ENCODE measurements around the gene LOXHD1. TPM values are rescaled to one million over a fixed set of nuclear protein-coding genes. Genes with fewer than 3 reads are reported as not detected.

LOXHD1 gene
- total and polyA plus RNA-seq, 2 of the 4 experiments (the other 2 are of a cell fraction) = not detected

DNA sequence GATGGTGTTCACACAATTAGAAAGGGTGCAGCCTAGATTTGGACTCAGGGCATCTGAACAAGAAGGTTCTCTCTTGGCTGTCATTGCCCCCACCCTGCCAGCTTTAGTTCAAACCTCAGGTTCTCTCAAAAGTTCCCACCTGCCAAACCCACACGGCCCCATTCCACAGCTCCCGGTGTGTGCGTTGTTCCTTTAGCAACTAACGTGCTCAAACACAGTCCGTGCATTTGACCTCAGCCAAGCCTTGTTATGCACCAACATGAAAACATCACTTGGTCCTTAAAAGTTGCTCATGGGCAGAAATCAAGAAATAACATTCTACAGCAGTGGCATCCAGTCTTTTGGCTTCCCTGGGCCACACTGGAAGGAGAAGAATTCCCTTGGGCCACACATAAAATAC is 32.0 kb downstream of the LOXHD1 start:
- Histone ChIP-seq H3K4me1 (ENCODE audit: control insufficient read depth, insufficient read depth, low read length) (no peaks in the 10 kb centered on the region), H2AK9ac (replicated peaks; ENCODE audit: low read depth, low read length, poor library complexity) (no peak overlapping the region), H4K5ac (ENCODE audit: low read depth, low read length) (no peak overlapping the region), H3K18ac (ENCODE audit: low read depth, low read length) (no peak overlapping the region), H3K36me3 (ENCODE audit: control insufficient read depth, insufficient read depth, low read length) (no peaks in the 10 kb centered on the region), H3K9ac (ENCODE audit: low read depth, low read length) (no peak overlapping the region), H3K9me3 (ENCODE audit: control insufficient read depth, insufficient read depth, low read length) (no peaks in the 10 kb centered on the region), H3K4me3 (ENCODE audit: insufficient read depth, low read depth, low read length) (no peak overlapping the region), H2BK5ac (ENCODE audit: low read depth, low read length, poor library complexity, severe bottlenecking) (no peak overlapping the region), H2AFZ (replicated peaks; ENCODE audit: low read length, poor library complexity) (no peak overlapping the region), H4K91ac (ENCODE audit: insufficient read depth, low read depth, low read length) (no peak overlapping the region), H2BK15ac (ENCODE audit: low read depth, low read length) (no peak overlapping the region), H3K4ac (ENCODE audit: low read depth, low read length) (no peak overlapping the region), H4K20me1 (ENCODE audit: insufficient read depth, low read length) (no peaks in the 10 kb centered on the region), H3K4me2 (ENCODE audit: low read depth, low read length) (no peak overlapping the region), H3K56ac (ENCODE audit: extremely low read depth, insufficient read depth, low read length) (no peak overlapping the region), H3K27me3 (ENCODE audit: control insufficient read depth, insufficient read depth, low read length) (no peaks in the 10 kb centered on the region), H3K14ac (replicated peaks; ENCODE audit: low read depth, low read length) (no peak overlapping the region), H2BK20ac (ENCODE audit: low read depth, low read length) (no peak overlapping the region), H3K79me1 (ENCODE audit: low read depth in 1 of 2, low read length in 2 of 2) (no peaks in the 10 kb centered on the region), H2BK120ac (ENCODE audit: low read depth, low read length) (no peak overlapping the region), H3K27ac (ENCODE audit: insufficient read depth, low read length) (no peak overlapping the region), H3K9me1 (ENCODE audit: insufficient read depth, low read length) (no peaks in the 10 kb centered on the region), H4K8ac (ENCODE audit: low read depth in 2 of 2, low read length in 2 of 2) (no peak overlapping the region), H3K23ac (ENCODE audit: low read depth, low read length) (no peak overlapping the region), H2AK5ac (ENCODE audit: low read depth, low read length) (no peak overlapping the region)
- ATAC-seq (ENCODE audit: low read depth) = no peak
- intact Hi-C loops (cut with micrococcal nuclease) (no loop called here), in situ Hi-C loops (cut with MboI; ENCODE audit: low sequenced_read_pairs) (no loop called here), dilution Hi-C loops (cut with HindIII; ENCODE audit: low sequenced_read_pairs, unreplicated experiment) (no loop called here)
- POLR2A ChIA-PET (ENCODE audit: unreplicated experiment) = no interaction called here
- no TSS peak for BruUV-seq (replicated peaks)
- CTCF ChIA-PET = interaction anchor here (0.6 kb wide), 1 partner anchor 53 kb away, joined by 3 read pairs; no protein-coding TSS in a partner anchor
- WGBS, 2 experiments (ENCODE audit: extremely low coverage in 2 of 2, insufficient read length in 1 of 2) = 51% methylated on average over 4 of the region's 5 CpGs; no CpG with 5 or more reads in 1 of the 2 experiments
- TF ChIP-seq FOS (IDR thresholded peaks at IDR 0.05; ENCODE audit: low read depth, low read length) (no peak), BHLHE40 (IDR thresholded peaks at IDR 0.05; ENCODE audit: low read depth, low read length) (no peak), RAD21 (IDR thresholded peaks at IDR 0.05; ENCODE audit: low read length) (no peak), MXI1 (IDR thresholded peaks at IDR 0.05; ENCODE audit: borderline replicate concordance, low read depth, low read length) (no peak), MAFK (IDR thresholded peaks at IDR 0.05; ENCODE audit: low read depth, low read length) (no peak), RCOR1 (IDR thresholded peaks at IDR 0.05; ENCODE audit: insufficient replicate concordance, low read length) (no peak), CHD1 (IDR thresholded peaks at IDR 0.05; ENCODE audit: low read depth, low read length) (no peak), POLR2A (IDR thresholded peaks at IDR 0.05; ENCODE audit: low read depth, low read length) (no peak), RFX5 (IDR thresholded peaks at IDR 0.05; ENCODE audit: low read depth, low read length) (no peak), MAZ (IDR thresholded peaks at IDR 0.05; ENCODE audit: borderline replicate concordance, low read depth, low read length) (no peak)
- TF ChIP-seq, protein P1, sequence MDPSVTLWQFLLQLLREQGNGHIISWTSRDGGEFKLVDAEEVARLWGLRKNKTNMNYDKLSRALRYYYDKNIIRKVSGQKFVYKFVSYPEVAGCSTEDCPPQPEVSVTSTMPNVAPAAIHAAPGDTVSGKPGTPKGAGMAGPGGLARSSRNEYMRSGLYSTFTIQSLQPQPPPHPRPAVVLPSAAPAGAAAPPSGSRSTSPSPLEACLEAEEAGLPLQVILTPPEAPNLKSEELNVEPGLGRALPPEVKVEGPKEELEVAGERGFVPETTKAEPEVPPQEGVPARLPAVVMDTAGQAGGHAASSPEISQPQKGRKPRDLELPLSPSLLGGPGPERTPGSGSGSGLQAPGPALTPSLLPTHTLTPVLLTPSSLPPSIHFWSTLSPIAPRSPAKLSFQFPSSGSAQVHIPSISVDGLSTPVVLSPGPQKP (IDR thresholded peaks at IDR 0.05; ENCODE audit: borderline replicate concordance, low read depth, low read length) = no peak
- TF ChIP-seq, protein P2, sequence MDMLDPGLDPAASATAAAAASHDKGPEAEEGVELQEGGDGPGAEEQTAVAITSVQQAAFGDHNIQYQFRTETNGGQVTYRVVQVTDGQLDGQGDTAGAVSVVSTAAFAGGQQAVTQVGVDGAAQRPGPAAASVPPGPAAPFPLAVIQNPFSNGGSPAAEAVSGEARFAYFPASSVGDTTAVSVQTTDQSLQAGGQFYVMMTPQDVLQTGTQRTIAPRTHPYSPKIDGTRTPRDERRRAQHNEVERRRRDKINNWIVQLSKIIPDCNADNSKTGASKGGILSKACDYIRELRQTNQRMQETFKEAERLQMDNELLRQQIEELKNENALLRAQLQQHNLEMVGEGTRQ (IDR thresholded peaks at IDR 0.05; ENCODE audit: low read depth, low read length) = no peak
- TF ChIP-seq, protein P3, sequence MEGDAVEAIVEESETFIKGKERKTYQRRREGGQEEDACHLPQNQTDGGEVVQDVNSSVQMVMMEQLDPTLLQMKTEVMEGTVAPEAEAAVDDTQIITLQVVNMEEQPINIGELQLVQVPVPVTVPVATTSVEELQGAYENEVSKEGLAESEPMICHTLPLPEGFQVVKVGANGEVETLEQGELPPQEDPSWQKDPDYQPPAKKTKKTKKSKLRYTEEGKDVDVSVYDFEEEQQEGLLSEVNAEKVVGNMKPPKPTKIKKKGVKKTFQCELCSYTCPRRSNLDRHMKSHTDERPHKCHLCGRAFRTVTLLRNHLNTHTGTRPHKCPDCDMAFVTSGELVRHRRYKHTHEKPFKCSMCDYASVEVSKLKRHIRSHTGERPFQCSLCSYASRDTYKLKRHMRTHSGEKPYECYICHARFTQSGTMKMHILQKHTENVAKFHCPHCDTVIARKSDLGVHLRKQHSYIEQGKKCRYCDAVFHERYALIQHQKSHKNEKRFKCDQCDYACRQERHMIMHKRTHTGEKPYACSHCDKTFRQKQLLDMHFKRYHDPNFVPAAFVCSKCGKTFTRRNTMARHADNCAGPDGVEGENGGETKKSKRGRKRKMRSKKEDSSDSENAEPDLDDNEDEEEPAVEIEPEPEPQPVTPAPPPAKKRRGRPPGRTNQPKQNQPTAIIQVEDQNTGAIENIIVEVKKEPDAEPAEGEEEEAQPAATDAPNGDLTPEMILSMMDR (conservative IDR thresholded peaks at IDR 0.05; ENCODE audit: low read depth, low read length) = no peak
- DNase-seq = no peak
